Left lobe of liver (tissue), 2 donors: ENCODE data around the gene RNF113A. TPM values are rescaled to one million over a fixed set of nuclear protein-coding genes. Genes with fewer than 3 reads are reported as not detected.
A peak's percentile ranks its signal among the peaks of the same experiment; 100 is the strongest.
"Not testable (repeated sequence)": the region's sequence is repeated elsewhere in the genome, so short reads cannot be mapped to it uniquely, and the experiment has no call there.

Experiments
- ATAC-seq: fragments of 200-7000 bp; cut with Tn5 transposase; one replicate; pipeline ENCODE4 v1.9.1; 2020; ENCODE audit warnings: mild to moderate bottlenecking, moderate library complexity
- DNase-seq: peaks from one replicate; pipeline ENCODE4 v3.0.0-alpha.2; 2020; ENCODE audit warnings: low spot score
- total RNA-seq: library from RNA; stranded (reverse); gene quantifications from one replicate; pipeline ENCODE4 v1.2.1, GENCODE V29; 2021
- donor health status: DM: no; HTN: no; CAD: no; lungs with moderate emphysema.
- donor health status: DM: no; HTN: yes; CAD: no.

RNF113A gene
- total RNA-seq, 1 donor from 2014 or later = 6.7 TPM

DNA sequence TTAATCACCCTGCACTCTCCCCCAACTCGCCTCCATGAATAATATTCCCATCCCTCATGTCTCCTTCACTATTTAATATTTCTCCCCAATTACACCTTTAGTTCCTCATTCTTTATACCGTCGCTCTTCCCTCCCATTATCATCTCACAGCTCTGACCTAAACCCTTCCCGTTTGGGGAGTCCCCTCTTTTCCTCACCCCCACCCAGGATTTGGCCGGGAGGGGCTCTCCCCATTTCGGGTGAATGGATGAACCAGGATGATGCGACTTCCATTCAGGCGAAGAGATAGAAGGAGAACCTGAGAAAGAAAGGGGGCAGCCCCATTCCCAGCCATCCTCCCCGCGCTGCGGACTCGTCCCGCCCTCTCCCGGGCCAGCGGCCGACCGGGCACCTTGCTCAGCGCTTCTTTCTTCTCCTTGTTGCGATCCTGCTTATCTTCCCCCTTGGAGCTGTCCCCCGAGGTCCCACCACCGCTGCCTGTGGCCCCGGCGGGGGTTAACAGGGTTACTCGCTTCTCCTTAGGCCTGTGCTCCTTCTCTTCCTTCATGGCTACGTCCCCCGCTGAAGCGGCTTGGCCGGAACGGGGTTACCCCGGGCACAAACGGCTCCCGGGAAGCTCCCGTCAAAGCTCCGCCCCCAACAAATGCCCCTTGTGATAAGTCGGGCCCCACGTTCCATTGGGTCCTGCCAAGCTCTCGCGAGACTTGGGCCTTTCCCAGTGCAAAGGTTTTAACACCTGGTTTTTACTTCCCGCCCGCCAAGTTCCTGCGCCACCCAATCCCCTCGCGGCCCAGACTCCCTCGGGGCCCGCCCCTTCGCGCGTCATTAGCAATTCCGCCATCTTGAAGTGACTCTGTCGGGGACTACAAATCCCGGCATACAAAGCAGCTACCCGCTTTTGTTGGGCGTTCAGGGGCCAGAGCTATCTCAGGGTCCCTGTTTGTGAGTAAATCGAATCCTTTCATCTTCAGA lies 18.9 kb downstream of the RNF113A start, which contains the start of gene UPF3B:
Gene UPF3B (minus strand): TSS at position 582 of the 972 bp plus-strand sequence. CDS start 35 bp downstream, at position 547.
- DNase-seq (peak; percentile 96), ATAC-seq (peak; percentile 97)

DNA sequence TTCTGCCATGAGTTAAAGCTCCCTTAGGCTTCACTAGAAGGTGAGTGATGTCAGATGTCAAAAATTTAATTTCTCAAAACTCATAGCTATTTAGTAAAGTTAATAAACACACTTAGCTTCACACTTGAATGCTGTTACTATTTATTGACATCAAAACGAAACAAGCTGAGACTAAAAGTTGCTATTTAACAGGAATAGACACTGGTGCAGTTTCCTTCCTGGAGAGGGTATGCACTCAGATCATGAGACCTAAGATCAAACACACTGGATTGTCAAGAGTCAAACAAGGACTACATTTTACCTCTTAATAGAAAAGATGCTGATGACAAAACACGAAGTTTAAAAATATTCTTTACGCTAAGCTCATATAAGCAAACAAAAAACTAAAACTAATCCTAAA lies 37.6 kb downstream of the RNF113A start:
- ATAC-seq = no peak
- no peak for DNase-seq

- DNase-seq (no peak), ATAC-seq (no peak)
Observed at GRCh38 chrX:119828446-119828845, 43.1 kb downstream of the RNF113A start.

DNA sequence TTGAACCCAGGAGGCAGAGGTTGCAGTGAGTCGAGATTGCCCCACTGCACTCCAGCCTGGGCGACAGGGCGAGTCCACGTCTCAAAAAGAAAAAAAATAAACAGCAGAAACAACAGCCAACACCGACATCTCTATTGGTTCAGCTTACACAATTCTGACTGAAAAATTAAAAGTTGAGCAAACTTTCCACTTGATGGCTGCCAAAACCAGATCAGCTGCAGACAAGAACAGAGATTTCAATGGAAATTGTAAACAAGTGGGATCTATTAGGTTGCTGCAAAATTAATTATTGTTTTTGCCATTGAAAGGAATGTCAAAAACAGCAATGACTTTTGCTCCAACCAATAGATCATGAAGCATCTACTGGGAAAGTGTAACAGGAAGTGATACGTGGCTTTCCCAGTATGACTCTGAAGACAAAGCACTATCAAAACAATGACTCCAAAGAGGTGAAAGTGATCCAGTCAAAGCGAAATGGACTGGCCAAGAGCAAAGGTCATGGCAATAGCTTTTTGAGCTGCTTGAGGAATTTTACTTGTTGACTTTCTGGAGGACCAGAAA lies 45.1 kb downstream of the RNF113A start:
- peak; percentile 61 for ATAC-seq
- peak; percentile 57 for DNase-seq

GRCh38 chrX:119824221-119824620 lies 47.3 kb downstream of the RNF113A start:
- DNase-seq = not testable (repeated sequence)
- ATAC-seq = peak; percentile 63

GRCh38 chrX:119821703-119822102 lies 49.8 kb downstream of the RNF113A start:
- peak; percentile 57 for ATAC-seq
- not testable (repeated sequence) for DNase-seq

Other genes starting within 250 kb of the RNF113A start
- 13.7 TPM for gene SEPTIN6, start 178.6 kb downstream of the RNF113A start, total RNA-seq
- 0.45 TPM for gene SOWAHD, start 113.1 kb downstream of the RNF113A start, total RNA-seq
- 513 TPM for gene RPL39, start 80.1 kb downstream of the RNF113A start, total RNA-seq
- gene UPF3B, start 18.8 kb downstream of the RNF113A start, total RNA-seq = 2.9 TPM
- gene NDUFA1, start 99 bp upstream of the RNF113A start, total RNA-seq = 62.6 TPM
- gene AKAP14, start 24.2 kb upstream of the RNF113A start, total RNA-seq = not detected
- 3.4 TPM for gene NKAP, start 72.0 kb upstream of the RNF113A start, total RNA-seq
- 0.10 TPM for gene RHOXF2B, start 206.0 kb upstream of the RNF113A start, total RNA-seq
- gene RHOXF1, start 244.2 kb upstream of the RNF113A start, total RNA-seq = not detected